Endothelial cell of umbilical vein (primary cell): ENCODE results near the gene TMEM9B. TPM values are rescaled to one million over a fixed set of nuclear protein-coding genes. Genes with fewer than 3 reads are reported as not detected.

Source experiments
- BruUV-seq: library from RNA; stranded (reverse); fragments of 400-500 nt; replicated peaks from 2 replicates; lab custom pipeline; 2021; lab: Mats Ljungman, UMichigan
- CTCF ChIA-PET: fragments of 300-600, 350-600 bp; sonication (Branson Sonifier 250); formaldehyde crosslinking; loops from one replicate; lab custom pipeline; 2021; ENCODE audit warnings: antibody characterized with exemption, inconsistent platforms; lab: Charles Lee
- POLR2A ChIA-PET: fragments of 300-600, 350-600 bp; sonication (Branson Sonifier 250); formaldehyde crosslinking; loops from one replicate; lab custom pipeline; 2021; ENCODE audit warnings: antibody characterized with exemption, inconsistent platforms; lab: Charles Lee
- DNase-seq: peaks from one replicate; pipeline ENCODE4 v3.0.0-alpha.2; 2011; ENCODE audit warnings: low read depth, low spot score
- FAIRE-seq: peaks from 2 replicates; lab custom pipeline; 2011; peaks lifted over from hg19 to GRCh38; lab: Jason Lieb, UNC
- H2AFZ ChIP-seq: 2 replicates; pipeline ENCODE4 v1.6.0; 2012; ENCODE audit warnings: low read depth, low read length, control low read depth, inconsistent platforms
- H3K27ac ChIP-seq: 2 replicates; pipeline ENCODE4 v1.5.1; 2011; ENCODE audit warnings: low read depth, mild to moderate bottlenecking, control low read depth, low read length, moderate library complexity; ENCODE audit not compliant: insufficient read depth
- H3K27me3 ChIP-seq, 2 experiments: 2 replicates each; pipeline versions ENCODE4 v1.6.0 to v1.6.1; 2011; ENCODE audit warnings: low read length in 2 of 2, mixed read lengths in 1 of 2; ENCODE audit not compliant: control insufficient read depth in 2 of 2, insufficient read depth in 2 of 2
- H3K36me3 ChIP-seq, 2 experiments: 2 replicates in 1 of 2; 3 replicates in 1 of 2; pipeline ENCODE4 v1.5.1; 2011; ENCODE audit warnings: low read length in 2 of 2, mild to moderate bottlenecking in 1 of 2, moderate library complexity in 1 of 2; ENCODE audit not compliant: control insufficient read depth in 2 of 2, insufficient read depth in 2 of 2; ENCODE audit errors: extremely low read depth in 1 of 2
- H3K4me1 ChIP-seq: 3 replicates; pipeline ENCODE4 v1.5.1; 2011; ENCODE audit warnings: mild to moderate bottlenecking, low read length; ENCODE audit not compliant: control insufficient read depth, insufficient read depth; ENCODE audit errors: extremely low read depth
- H3K4me2 ChIP-seq: 2 replicates; pipeline ENCODE4 v1.6.1; 2011; ENCODE audit warnings: low read length, control low read depth, mixed read lengths; ENCODE audit not compliant: insufficient read depth
- H3K4me3 ChIP-seq, 3 experiments: fragments of 200-600 bp in 1 of 3; sonication (generic), shearing (Covaris generic) in 1 of 3; replicated peaks in 1 of 3; 2 replicates each; pipeline ENCODE4 v1.5.1; 2011 to 2016; ENCODE audit warnings: control low read depth in 3 of 3, low read length in 3 of 3, mild to moderate bottlenecking in 2 of 3, inconsistent platforms in 1 of 3, low read depth in 1 of 3, moderate library complexity in 1 of 3; ENCODE audit not compliant: insufficient read depth in 1 of 3
- H3K79me2 ChIP-seq: 2 replicates; pipeline ENCODE4 v1.6.0; 2012; ENCODE audit warnings: low read length, inconsistent platforms; ENCODE audit not compliant: control insufficient read depth, insufficient read depth
- H3K9ac ChIP-seq: replicated peaks from 2 replicates; pipeline ENCODE3; 2011; ENCODE audit warnings: low read length, control low read depth; ENCODE audit not compliant: insufficient read depth; ENCODE audit errors: extremely low read depth
- H3K9me1 ChIP-seq: replicated peaks from 3 replicates; pipeline ENCODE4 v1.6.0; 2011; ENCODE audit warnings: mild to moderate bottlenecking, low read length; ENCODE audit not compliant: control insufficient read depth, insufficient read depth; ENCODE audit errors: extremely low read depth
- H3K9me3 ChIP-seq: replicated peaks from 2 replicates; pipeline ENCODE4 v1.5.1; 2012; ENCODE audit warnings: low read length, inconsistent platforms; ENCODE audit not compliant: control insufficient read depth, insufficient read depth
- H4K20me1 ChIP-seq: replicated peaks from 2 replicates; pipeline ENCODE3; 2011; ENCODE audit warnings: mild to moderate bottlenecking, low read length; ENCODE audit not compliant: control insufficient read depth, insufficient read depth; ENCODE audit errors: extremely low read depth
- EZH2 ChIP-seq: IDR thresholded peaks from 2 replicates; pipeline ENCODE4 v1.6.1; 2012; ENCODE audit warnings: borderline replicate concordance, low read depth, mild to moderate bottlenecking, moderate library complexity, low read length, inconsistent platforms; ENCODE audit not compliant: severe bottlenecking
- FOS ChIP-seq: IDR thresholded peaks from 2 replicates; pipeline ENCODE4 v1.6.1; 2011; ENCODE audit warnings: mild to moderate bottlenecking, low read length, moderate library complexity, borderline replicate concordance; ENCODE audit not compliant: insufficient read depth
- GATA2 ChIP-seq: IDR thresholded peaks from 2 replicates; pipeline ENCODE4 v1.7.0; 2011; ENCODE audit warnings: low read depth, mild to moderate bottlenecking, moderate library complexity, mixed read lengths, low read length; ENCODE audit not compliant: insufficient read length, insufficient read depth
- JUN ChIP-seq: IDR thresholded peaks from 2 replicates; pipeline ENCODE4 v1.6.1; 2011; ENCODE audit warnings: borderline replicate concordance, low read depth; ENCODE audit not compliant: insufficient read length, insufficient read depth
- MYC ChIP-seq: IDR thresholded peaks from one replicate; pipeline ENCODE4 v1.6.1; 2011; ENCODE audit warnings: mild to moderate bottlenecking, low read depth, low read length
- POLR2A ChIP-seq: IDR thresholded peaks from 2 replicates; pipeline ENCODE4 v1.6.1; 2012; ENCODE audit warnings: low read depth, mild to moderate bottlenecking, control low read depth, low read length
- POLR2AphosphoS5 ChIP-seq: IDR thresholded peaks from 2 replicates; pipeline ENCODE4 v1.6.1; 2012; ENCODE audit warnings: low read depth, mild to moderate bottlenecking, control low read depth, low read length, moderate library complexity; ENCODE audit not compliant: insufficient read depth
- dilution Hi-C: fragments of 300-500 bp; cut with MboI; formaldehyde crosslinking; loops from one replicate; pipeline ENCODE4 v1.15.0; 2019; ENCODE audit warnings: low sequenced_read_pairs; ENCODE audit not compliant: extremely low pct_ligation_motif_present
- intact Hi-C: fragments of 100-400 bp; cut with micrococcal nuclease; formaldehyde crosslinking; loops from one replicate; pipeline ENCODE4 v1.10.0; 2022
- polyA plus RNA-seq, 4 experiments: library from polyadenylated mRNA; depleted of rRNA in 3 of 4; stranded (reverse) in 3 of 4; unstranded in 1 of 4; fragments of >200 nt; gene quantifications; 2 replicates each; pipeline versions ENCODE4 v1.2.1 to v1.2.3, GENCODE V29; 2011 to 2012; ENCODE audit warnings: missing spikeins in 1 of 4
- total RNA-seq: library from RNA; stranded (reverse); gene quantifications from 2 replicates; pipeline ENCODE4 v1.2.3, GENCODE V29; 2021
- TF ChIP-seq, protein P1 (sequence below): IDR thresholded peaks from 2 replicates; pipeline ENCODE4 v1.6.1; 2011; ENCODE audit not compliant: insufficient read depth, insufficient read length
- TF ChIP-seq, protein P2 (sequence below), 2 donors: IDR thresholded peaks; 1 replicate in 1 of 2; 2 replicates in 1 of 2; pipeline ENCODE4 v1.5.1; 2011; ENCODE audit warnings: low read length in 2 of 2, mild to moderate bottlenecking in 2 of 2, moderate library complexity in 2 of 2, control low read depth in 1 of 2, inconsistent platforms in 1 of 2, low read depth in 1 of 2; ENCODE audit not compliant: insufficient read depth in 1 of 2; ENCODE audit errors: extremely low read depth in 1 of 2

Gene TMEM9B
- total and polyA plus RNA-seq, 2 donors (not counting 3 experiments of a cell fraction or from before 2014, with no cell fraction given): 28.2 to 30.2 TPM

GRCh38 chr11:9005087-9005486 lies 40.8 kb upstream of the TMEM9B start:
- POLR2A ChIA-PET: no interaction called here
- no peak overlapping the region for H3K4me2 ChIP-seq
- H3K27ac ChIP-seq: no peak overlapping the region
- CTCF ChIA-PET: interaction anchor here (2.1 to 3.2 kb wide), 2 partner anchors 10 to 133 kb away, joined by 7 to 17 read pairs; no protein-coding TSS in a partner anchor
- H3K4me1 ChIP-seq: peaks cover 26% of the 10 kb centered on the region
- H3K9me1 ChIP-seq: no peaks in the 10 kb centered on the region
- FAIRE-seq (no peak), DNase-seq (no peak)
- TF ChIP-seq FOS: no peak
- no peak for TF ChIP-seq POLR2A
- TF ChIP-seq, protein P1, sequence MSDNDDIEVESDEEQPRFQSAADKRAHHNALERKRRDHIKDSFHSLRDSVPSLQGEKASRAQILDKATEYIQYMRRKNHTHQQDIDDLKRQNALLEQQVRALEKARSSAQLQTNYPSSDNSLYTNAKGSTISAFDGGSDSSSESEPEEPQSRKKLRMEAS: no peak
- TF ChIP-seq MYC: no peak
- no peak for TF ChIP-seq GATA2
- no peak for TF ChIP-seq EZH2
- no peak for TF ChIP-seq JUN
- TF ChIP-seq, protein P2, sequence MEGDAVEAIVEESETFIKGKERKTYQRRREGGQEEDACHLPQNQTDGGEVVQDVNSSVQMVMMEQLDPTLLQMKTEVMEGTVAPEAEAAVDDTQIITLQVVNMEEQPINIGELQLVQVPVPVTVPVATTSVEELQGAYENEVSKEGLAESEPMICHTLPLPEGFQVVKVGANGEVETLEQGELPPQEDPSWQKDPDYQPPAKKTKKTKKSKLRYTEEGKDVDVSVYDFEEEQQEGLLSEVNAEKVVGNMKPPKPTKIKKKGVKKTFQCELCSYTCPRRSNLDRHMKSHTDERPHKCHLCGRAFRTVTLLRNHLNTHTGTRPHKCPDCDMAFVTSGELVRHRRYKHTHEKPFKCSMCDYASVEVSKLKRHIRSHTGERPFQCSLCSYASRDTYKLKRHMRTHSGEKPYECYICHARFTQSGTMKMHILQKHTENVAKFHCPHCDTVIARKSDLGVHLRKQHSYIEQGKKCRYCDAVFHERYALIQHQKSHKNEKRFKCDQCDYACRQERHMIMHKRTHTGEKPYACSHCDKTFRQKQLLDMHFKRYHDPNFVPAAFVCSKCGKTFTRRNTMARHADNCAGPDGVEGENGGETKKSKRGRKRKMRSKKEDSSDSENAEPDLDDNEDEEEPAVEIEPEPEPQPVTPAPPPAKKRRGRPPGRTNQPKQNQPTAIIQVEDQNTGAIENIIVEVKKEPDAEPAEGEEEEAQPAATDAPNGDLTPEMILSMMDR (IDR thresholded peaks at IDR 0.05; ENCODE audit: extremely low read depth in 1 of 2, insufficient read depth in 1 of 2, low read depth in 1 of 2, low read length in 2 of 2): no peak
- no peak for TF ChIP-seq POLR2AphosphoS5
- H3K9ac ChIP-seq: no peak overlapping the region
- no peaks in the 10 kb centered on the region for H3K36me3 ChIP-seq
- no peak overlapping the region for H3K4me3 ChIP-seq
- dilution Hi-C loops: no loop called here
- H3K79me2 ChIP-seq: peaks cover 4% of the 10 kb centered on the region
- no peak overlapping the region for H2AFZ ChIP-seq
- intact Hi-C loops: no loop called here
- BruUV-seq: no TSS peak
- H4K20me1 ChIP-seq: no peaks in the 10 kb centered on the region
- peaks cover 23 to 28% of the 10 kb centered on the region in 2 experiments for H3K27me3 ChIP-seq
- no peaks in the 10 kb centered on the region for H3K9me3 ChIP-seq
